Fibroblast of lung (primary cell): ENCODE results near the gene THSD7A.

Source experiments
- CTCF ChIP-seq, 2 donors: IDR thresholded peaks in 1 of 2; conservative IDR thresholded peaks in 1 of 2; 1 replicate in 1 of 2; 2 replicates in 1 of 2; pipeline ENCODE4 v1.5.1; 2011 to 2012; ENCODE audit warnings: low read length in 2 of 2, control low read depth in 1 of 2, inconsistent platforms in 1 of 2, low read depth in 1 of 2, mild to moderate bottlenecking in 1 of 2
- EZH2 ChIP-seq: IDR thresholded peaks from 2 replicates; pipeline ENCODE4 v1.5.1; 2012; ENCODE audit warnings: low read length, control low read depth, mild to moderate bottlenecking; ENCODE audit errors: missing control alignments

GRCh38 chr7:11486271-11486670 is 345.7 kb downstream of the THSD7A start:
- TF ChIP-seq CTCF (conservative IDR thresholded peaks at IDR 0.05 in 1 of 2, IDR thresholded peaks at IDR 0.05 in 1 of 2; ENCODE audit: low read depth in 1 of 2, low read length in 2 of 2) (peak in 1 of 2 donors; percentile 33), EZH2 (no peak)
